HG03045 (cell line): ENCODE data around the gene ZBTB5.
A peak's percentile ranks its signal among the peaks of the same experiment; 100 is the strongest.
"Not testable (repeated sequence)": the region's sequence is repeated elsewhere in the genome, so short reads cannot be mapped to it uniquely, and the experiment has no call there.

ENCODE experiments used
- ATAC-seq: cut with Tn5 transposase; IDR thresholded peaks from one replicate; pipeline ENCODE4 v1.9.1; 2021; ENCODE audit warnings: mild to moderate bottlenecking, moderate library complexity; ENCODE audit not compliant: unreplicated experiment

The ZBTB5 gene

GRCh38 chr9:37465249-37466036 lies at the start of gene ZBTB5:
Gene ZBTB5 (minus strand): TSS chr9:37465450. CDS start chr9:37442551, 22,899 bp downstream.
- peak; percentile 78 for ATAC-seq

- ATAC-seq: no peak
Measured at GRCh38 chr9:37514999-37515398, 49.7 kb upstream of the ZBTB5 start.

GRCh38 chr9:37514415-37514814 lies 49.2 kb upstream of the ZBTB5 start:
- ATAC-seq: not testable (repeated sequence)

- ATAC-seq: no peak
Measured at GRCh38 chr9:37512437-37512836, 47.2 kb upstream of the ZBTB5 start.

- no peak for ATAC-seq
Measured at GRCh38 chr9:37511016-37512010, 46.1 kb upstream of the ZBTB5 start.

GRCh38 chr9:37510053-37510452 lies 44.8 kb upstream of the ZBTB5 start:
- ATAC-seq: not testable (repeated sequence)

GRCh38 chr9:37509536-37509935 lies 44.3 kb upstream of the ZBTB5 start:
- no peak for ATAC-seq

GRCh38 chr9:37508834-37509206 lies 43.6 kb upstream of the ZBTB5 start:
- no peak for ATAC-seq

GRCh38 chr9:37508135-37508833 lies 43.0 kb upstream of the ZBTB5 start:
- no peak for ATAC-seq

GRCh38 chr9:37507566-37508134 lies 42.4 kb upstream of the ZBTB5 start:
- ATAC-seq: no peak

- no peak for ATAC-seq
Measured at GRCh38 chr9:37504605-37505004, 39.4 kb upstream of the ZBTB5 start.

- no peak for ATAC-seq
Measured at GRCh38 chr9:37503736-37504135, 38.5 kb upstream of the ZBTB5 start.

- no peak for ATAC-seq
Measured at GRCh38 chr9:37501957-37502596, 36.8 kb upstream of the ZBTB5 start.

- ATAC-seq: no peak
Measured at GRCh38 chr9:37499297-37499696, 34.0 kb upstream of the ZBTB5 start.

GRCh38 chr9:37498457-37498856 lies 33.2 kb upstream of the ZBTB5 start:
- no peak for ATAC-seq

GRCh38 chr9:37497320-37497719 lies 32.1 kb upstream of the ZBTB5 start:
- no peak for ATAC-seq

- no peak for ATAC-seq
Measured at GRCh38 chr9:37496020-37496419, 30.8 kb upstream of the ZBTB5 start.

GRCh38 chr9:37495571-37495970 lies 30.3 kb upstream of the ZBTB5 start:
- ATAC-seq: no peak

GRCh38 chr9:37491939-37492338 lies 26.7 kb upstream of the ZBTB5 start:
- ATAC-seq: no peak
